NCI-H69 (cell line): Measurements from ENCODE around the gene DOK7.
A peak's percentile ranks its signal among the peaks of the same experiment; 100 is the strongest.
"Not testable (repeated sequence)": the region's sequence is repeated elsewhere in the genome, so short reads cannot be mapped to it uniquely, and the experiment has no call there.

ENCODE experiments used
- DNase-seq: peaks from one replicate; lab custom pipeline; 2025; lab: John Stamatoyannopoulos, UW

DOK7 gene

GRCh38 chr4:3442959-3443749 lies 20.0 kb upstream of the DOK7 start:
- peak; percentile 56 for DNase-seq

GRCh38 chr4:3443750-3444309 lies 19.3 kb upstream of the DOK7 start:
- no peak for DNase-seq

GRCh38 chr4:3444351-3445110 lies 18.6 kb upstream of the DOK7 start:
- DNase-seq, result no peak

GRCh38 chr4:3445111-3445820 lies 17.8 kb upstream of the DOK7 start:
- DNase-seq, result no peak

- DNase-seq, result no peak
These were observed 17.1 kb upstream of the DOK7 start for GRCh38 chr4:3445829-3446545.

- no peak for DNase-seq
These were observed 16.3 kb upstream of the DOK7 start for GRCh38 chr4:3446631-3447320.

GRCh38 chr4:3447431-3448395 lies 15.4 kb upstream of the DOK7 start:
- no peak for DNase-seq

GRCh38 chr4:3449047-3449573 lies 14.0 kb upstream of the DOK7 start:
- DNase-seq, result no peak

GRCh38 chr4:3449574-3450534 lies 13.3 kb upstream of the DOK7 start:
- DNase-seq, result no peak

- no peak for DNase-seq
These were observed 12.5 kb upstream of the DOK7 start for GRCh38 chr4:3450643-3451042.

GRCh38 chr4:3451956-3452355 lies 11.2 kb upstream of the DOK7 start:
- no peak for DNase-seq

- no peak for DNase-seq
These were observed 10.7 kb upstream of the DOK7 start for GRCh38 chr4:3452376-3452775.

GRCh38 chr4:3455596-3455995 lies 7.5 kb upstream of the DOK7 start:
- not testable (repeated sequence) for DNase-seq

GRCh38 chr4:3458371-3458770 lies 4.7 kb upstream of the DOK7 start:
- no peak for DNase-seq

- not testable (repeated sequence) for DNase-seq
These were observed 4.0 kb upstream of the DOK7 start for GRCh38 chr4:3459156-3459555.

GRCh38 chr4:3460926-3461325 lies 2.2 kb upstream of the DOK7 start:
- no peak for DNase-seq

GRCh38 chr4:3461515-3462291 lies 1.4 kb upstream of the DOK7 start:
- peak; percentile 75 for DNase-seq

GRCh38 chr4:3462321-3462789 lies 751 bp upstream of the DOK7 start:
- DNase-seq, result no peak
